HL-60 (cell line): ENCODE measurements around the gene MEMO1.
"Not testable (repeated sequence)": the region's sequence is repeated elsewhere in the genome, so short reads cannot be mapped to it uniquely, and the experiment has no call there.

Experiments
- CTCF ChIP-seq: IDR thresholded peaks from one replicate; pipeline ENCODE4 v1.5.1; 2011; ENCODE audit warnings: low read length, control low read depth, inconsistent platforms; ENCODE audit not compliant: insufficient read depth
- GABPA ChIP-seq: IDR thresholded peaks from 2 replicates; pipeline ENCODE4 v1.6.1; 2012; ENCODE audit warnings: low read depth
- POLR2AphosphoS5 ChIP-seq: IDR thresholded peaks from 2 replicates; pipeline ENCODE4 v1.6.1; 2012; ENCODE audit warnings: low read depth
- TF ChIP-seq, protein P1 (sequence below): IDR thresholded peaks from 2 replicates; pipeline ENCODE4 v1.6.1; 2012; ENCODE audit warnings: low read depth; ENCODE audit not compliant: insufficient replicate concordance

DNA sequence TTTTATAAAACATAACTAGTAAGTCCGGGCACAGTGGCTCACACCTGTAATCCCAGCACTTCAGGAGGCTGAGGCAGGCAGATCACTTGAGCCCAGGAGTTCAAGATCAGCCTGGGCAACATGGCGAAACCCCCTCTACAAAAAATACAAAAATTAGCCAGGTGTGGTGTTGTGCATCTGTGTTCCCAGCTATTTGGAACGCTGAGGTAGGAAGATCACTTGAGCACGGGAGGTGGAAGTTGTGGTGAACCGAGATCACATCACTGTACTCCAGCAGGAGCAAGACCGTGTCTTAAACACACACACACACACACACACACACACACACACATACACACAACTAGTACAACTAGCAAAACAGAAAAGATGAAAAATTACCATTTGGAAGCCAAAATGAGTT lies 103.3 kb downstream of the MEMO1 start:
- not testable (repeated sequence) for TF ChIP-seq CTCF, POLR2AphosphoS5, GABPA
- TF ChIP-seq, protein P1, sequence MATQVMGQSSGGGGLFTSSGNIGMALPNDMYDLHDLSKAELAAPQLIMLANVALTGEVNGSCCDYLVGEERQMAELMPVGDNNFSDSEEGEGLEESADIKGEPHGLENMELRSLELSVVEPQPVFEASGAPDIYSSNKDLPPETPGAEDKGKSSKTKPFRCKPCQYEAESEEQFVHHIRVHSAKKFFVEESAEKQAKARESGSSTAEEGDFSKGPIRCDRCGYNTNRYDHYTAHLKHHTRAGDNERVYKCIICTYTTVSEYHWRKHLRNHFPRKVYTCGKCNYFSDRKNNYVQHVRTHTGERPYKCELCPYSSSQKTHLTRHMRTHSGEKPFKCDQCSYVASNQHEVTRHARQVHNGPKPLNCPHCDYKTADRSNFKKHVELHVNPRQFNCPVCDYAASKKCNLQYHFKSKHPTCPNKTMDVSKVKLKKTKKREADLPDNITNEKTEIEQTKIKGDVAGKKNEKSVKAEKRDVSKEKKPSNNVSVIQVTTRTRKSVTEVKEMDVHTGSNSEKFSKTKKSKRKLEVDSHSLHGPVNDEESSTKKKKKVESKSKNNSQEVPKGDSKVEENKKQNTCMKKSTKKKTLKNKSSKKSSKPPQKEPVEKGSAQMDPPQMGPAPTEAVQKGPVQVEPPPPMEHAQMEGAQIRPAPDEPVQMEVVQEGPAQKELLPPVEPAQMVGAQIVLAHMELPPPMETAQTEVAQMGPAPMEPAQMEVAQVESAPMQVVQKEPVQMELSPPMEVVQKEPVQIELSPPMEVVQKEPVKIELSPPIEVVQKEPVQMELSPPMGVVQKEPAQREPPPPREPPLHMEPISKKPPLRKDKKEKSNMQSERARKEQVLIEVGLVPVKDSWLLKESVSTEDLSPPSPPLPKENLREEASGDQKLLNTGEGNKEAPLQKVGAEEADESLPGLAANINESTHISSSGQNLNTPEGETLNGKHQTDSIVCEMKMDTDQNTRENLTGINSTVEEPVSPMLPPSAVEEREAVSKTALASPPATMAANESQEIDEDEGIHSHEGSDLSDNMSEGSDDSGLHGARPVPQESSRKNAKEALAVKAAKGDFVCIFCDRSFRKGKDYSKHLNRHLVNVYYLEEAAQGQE, result not testable (repeated sequence)
